Suppressor macrophage treated with lipopolysaccharide for 4 hours (primary cell): Measurements from ENCODE around the gene PLEKHG3.

Source experiments
- DNase-seq: peaks from one replicate; pipeline ENCODE4 v3.0.0-alpha.2; 2020

PLEKHG3 gene

DNA sequence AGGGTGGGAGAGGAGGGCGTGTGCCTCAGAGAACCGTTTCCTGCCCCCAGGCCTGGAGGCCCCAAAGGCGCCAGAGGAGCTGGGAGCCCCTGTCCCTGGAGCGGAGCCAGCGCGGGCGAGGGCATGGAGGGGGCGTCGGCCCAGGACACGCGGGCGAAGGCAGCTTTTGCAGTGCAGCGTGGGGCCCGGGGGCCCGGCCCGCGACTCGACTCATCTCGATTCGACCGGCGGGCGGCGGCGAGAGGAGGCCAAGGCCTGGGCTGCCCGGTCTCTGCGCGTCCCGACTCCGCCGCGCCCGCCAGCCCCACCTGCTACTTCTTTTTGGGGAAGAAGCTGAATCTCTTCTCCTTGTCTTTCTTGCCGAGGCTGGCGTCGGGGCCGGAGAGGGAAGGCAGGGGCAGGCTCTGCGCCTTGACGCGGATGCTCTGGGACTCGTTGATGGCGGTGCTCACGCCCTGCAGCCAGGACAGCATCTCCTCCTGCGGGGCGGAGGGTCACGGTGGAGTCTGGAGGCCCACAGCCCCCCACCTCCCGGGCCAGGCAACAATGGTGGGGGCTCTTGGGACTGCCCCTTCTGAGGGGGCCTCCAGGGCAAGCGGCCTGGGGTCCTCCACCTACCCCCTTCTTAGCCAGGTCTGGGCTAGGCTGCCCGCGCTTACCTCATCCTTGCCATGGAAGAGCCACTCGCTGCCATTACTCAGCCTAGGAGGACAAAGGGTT, 44.9 kb downstream of the PLEKHG3 start:
- DNase-seq: no peak

DNA sequence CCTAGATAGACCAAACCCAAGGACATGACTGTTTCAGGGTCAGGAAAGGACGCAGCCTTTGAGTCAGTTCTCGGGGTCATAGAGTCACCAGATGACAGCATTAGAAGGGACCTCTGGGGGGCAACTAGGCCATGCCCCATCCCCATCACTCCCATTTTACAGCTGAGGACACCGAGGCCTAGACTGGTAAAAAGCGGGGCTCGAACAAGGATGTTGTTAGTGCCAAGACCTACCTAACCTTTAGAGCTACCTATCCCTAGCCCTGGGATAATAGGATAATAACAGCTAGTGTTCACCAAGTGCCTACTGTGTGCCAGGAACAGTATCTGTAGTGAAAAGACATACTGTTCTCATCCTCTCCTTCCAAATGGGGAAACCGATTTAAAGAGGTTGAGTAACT, 48.7 kb downstream of the PLEKHG3 start:
- no peak for DNase-seq

DNA sequence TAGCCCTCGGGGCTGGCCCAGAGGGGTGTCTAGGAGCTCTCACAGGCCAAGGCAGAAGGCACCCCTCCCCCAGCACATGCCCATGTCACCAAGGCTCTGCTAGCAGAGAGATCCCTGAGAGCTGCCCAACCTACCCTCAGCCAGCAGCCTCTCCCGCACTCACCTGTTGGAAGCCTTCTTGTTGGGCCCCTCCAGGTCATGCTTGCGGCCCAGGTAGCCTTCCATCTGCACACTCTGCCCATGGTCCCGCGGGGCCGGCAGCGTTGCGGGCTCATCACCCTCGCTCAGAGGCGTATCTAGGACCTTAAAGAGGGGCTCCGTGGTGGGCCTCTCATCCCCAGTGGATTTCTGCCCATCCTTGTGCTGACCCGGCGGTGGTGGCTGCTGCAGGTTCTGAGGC, 49.1 kb downstream of the PLEKHG3 start:
- DNase-seq: no peak

DNA sequence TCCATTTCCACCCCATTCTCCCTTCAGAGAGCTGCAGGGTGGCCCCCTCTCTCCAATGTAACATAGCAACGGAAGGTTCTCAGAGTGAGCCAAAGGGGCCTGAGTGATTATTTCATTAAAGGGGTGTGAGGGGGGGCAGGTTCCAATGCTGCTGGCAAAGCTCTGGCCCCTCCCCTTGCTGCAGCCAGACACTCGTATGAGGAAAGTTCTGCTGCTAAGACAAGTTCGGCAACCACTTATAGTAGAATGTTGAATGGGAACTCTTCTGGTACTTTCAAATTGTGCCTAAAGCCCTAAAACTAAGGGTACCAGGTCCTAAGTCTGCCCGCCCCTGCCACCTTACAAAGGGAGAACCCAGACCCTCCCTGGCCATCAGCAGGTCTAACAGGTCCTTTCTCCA, 49.8 kb downstream of the PLEKHG3 start:
- no peak for DNase-seq

DNA sequence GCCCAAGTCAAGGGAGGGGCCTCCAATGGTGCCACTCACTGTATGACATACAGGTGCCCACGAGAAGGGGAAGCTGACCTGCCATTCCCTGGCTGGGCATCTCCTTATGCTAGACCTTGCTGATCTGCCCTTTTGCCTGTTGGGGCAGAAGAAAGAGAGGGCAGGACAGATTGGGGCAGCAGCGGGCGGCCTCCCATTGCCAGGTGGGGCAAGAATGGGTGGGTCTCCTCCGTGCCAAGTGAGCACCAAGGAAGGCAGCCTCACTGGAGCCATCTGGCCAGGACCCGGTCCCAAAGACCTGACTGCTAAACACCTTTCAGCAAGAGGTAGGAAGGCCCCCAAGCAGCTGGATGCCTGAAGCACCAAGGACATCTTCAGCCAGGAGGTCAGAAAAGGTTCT, 50.5 kb downstream of the PLEKHG3 start:
- no peak for DNase-seq

DNA sequence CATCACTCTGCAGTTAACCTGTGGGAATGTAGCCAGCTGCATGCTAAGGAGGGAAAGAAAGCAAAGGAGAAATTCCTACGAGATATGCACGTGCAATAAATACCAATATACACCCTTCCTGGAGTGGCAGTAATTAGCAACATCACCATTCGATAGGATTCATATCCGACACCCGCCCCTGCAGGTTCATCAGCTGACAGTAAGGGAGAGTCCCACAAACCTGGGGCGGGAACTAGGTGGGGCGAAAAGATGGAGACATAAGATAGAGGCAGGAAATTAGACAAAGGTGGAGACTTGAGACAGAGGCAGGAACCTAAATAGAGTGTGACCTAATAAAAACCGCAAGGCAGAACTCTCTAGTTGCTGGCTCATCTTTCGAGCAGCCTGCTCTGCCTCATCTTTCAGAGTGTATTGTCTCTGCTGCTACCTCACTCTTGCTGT, 51.6 kb downstream of the PLEKHG3 start:
- DNase-seq: no peak

DNA sequence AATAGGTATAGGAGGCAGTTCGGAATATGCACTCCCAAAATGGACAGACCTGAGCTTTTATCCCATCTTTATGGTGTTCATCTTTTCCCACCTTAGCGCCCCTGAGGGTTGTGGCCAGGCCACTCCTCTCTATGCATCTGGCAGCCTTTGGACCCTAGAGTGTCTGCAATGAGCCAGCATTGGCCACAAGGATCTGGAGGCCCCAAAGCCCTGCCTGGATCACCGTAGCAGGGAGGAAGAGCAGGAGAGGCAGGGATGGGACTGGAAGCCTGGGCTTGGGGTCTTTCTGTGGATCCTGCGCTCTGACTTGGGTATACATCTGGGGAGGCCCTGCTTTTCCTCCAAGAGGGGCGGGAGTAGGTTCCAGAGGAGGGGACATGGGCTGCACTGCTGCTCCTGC, 52.5 kb downstream of the PLEKHG3 start:
- DNase-seq: no peak

DNA sequence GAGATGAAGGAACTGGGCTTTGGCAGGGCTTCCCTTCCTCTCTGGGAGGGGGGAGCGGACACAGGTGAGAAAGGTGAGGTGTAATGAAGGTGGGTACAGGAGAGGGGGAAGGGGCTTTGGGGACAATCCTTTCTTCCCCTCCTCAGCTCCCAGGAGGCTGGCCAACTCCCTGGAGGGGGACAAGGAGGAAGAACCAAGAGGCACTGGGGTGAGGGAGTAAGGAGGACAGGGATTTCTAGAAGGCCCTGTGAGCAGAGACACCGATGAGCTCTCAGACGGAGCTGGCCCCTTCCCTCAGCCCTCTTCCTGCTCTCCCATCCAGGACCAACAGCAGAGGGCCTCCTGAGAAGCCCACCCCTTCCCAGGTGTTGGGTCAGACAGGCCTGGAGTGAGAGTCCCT, 53.4 kb downstream of the PLEKHG3 start:
- no peak for DNase-seq

DNA sequence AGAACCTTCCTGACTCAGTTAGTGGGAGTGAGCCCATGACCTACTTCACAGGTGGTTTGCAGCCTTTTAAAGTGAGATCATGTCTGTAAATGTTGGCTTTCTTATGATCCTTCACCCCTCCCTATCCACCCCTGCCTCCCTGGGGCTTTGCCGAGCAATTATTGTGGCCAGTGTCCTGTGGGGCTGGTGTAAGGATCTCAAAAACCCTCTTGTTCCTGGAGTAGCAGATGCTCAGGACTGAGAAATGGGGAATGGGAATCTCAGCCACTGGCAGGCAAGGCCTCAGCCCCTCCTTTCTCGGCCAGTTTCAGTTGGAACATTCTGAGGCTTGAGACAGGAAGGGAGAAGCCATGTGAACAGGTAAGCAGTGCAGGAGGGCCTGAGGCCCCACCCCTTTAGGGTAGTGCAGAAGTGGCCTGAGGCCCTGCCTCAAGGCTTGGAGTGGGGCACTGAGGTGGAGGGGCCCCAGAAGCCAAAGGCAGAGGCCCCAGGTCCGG, 53.8 kb downstream of the PLEKHG3 start:
- DNase-seq: no peak

DNA sequence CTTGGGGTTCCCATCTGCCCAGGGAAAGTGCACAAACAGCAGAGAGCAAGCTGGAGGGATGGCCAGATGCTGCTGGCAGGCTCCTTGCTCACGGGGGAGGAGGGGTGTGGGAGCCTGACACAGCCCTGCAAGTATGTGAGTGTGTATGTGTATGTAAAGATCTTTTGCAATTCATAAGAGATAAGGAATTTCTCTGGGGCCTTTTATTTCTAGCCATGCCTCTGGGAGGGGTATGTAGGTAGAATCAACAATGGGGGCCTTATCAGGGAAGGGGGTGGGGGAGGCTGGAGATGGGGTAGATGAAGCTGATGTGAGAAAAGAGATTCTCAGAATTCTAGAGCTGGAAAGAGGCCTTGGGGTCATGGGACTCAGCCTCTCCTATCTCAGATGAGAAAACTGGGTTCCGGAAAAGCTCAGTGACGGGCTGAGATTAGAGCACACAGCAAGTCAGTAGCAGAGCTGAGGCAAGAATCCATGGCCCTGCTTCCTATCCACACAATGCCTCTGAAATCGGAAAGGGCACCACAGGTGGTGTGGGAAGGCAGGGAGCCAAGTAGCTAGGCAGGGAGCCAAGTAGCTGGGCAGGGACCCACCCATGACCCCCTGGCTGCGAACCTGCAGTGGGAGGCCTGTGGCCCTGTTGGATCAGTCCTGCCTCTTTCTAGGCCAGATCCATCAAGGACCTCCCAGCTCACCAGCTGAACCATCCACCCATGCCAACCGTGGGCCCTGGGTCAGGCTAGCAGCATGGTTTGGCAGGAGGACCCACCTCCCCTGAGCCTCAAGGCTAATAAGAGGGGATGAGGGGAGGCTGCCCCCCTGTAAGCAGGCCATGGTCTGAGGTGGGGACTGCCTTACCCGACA, 54.7 kb downstream of the PLEKHG3 start:
- DNase-seq: no peak

DNA sequence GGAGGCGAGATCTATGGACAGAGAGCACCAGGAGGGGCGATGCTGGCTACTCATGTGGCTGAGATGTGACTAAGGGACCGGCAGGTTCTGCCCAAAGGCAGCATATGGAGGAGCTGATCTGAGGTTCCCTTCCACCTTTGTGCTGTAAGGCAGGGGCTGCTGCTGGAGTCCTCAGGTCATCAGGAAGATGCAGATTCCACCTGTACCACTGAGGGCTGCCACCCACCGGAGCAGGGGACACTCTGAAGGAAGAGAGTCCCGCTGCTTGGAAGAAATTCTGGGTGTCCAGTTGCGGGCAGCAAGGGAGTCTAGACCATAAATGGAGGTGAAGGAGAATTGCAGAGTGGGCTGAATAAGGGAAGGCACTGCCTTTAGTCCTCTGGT, 55.3 kb downstream of the PLEKHG3 start:
- no peak for DNase-seq

DNA sequence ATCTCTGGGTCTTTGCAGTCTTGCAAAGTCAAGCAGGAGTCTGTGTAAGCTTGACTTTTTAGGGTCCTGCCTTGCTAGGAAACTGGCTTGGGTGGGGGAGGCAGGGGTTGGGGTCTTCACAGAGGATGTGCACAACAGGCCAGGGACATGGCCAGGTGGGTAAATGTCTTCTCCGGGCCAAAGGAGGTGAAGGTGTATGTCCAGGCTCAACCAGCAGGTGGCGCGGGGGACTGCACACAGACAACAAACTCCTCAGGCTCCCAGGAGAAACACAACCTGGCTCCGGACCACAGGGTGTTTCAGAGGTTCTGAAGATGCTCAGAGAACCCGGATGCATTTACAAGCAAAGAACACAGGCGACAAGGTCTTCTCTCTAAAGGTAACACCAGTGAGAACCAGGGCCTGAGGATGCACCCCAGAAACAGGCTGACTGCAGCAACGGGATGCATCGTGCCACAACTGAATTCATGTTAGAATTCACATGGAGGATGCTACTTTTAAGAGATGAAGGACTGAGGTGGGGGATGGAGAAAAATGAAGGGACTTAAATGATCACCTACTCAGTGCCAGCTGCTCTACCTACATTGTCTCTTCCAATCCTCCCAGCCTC, 56.0 kb downstream of the PLEKHG3 start:
- DNase-seq: peak; percentile 58

DNA sequence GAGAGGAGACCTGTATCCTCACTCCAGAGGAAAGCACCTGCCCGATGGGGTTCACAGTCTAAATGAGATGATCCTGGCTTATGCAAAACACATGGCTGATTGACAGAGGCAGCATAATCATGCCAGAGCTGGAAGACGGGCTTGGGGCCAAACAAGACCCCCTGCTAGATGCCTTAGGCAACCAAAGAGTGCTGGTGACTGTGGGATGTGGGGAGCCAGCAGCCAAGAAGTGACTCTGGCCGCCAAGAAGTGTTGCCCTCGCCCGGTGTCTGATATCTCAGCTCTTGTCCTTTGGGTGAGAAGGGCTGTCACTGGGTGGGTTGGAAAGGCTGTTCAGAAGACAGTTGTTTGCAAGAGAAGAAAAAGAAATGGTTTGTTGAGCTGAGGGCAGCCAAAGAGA, 56.7 kb downstream of the PLEKHG3 start:
- no peak for DNase-seq

DNA sequence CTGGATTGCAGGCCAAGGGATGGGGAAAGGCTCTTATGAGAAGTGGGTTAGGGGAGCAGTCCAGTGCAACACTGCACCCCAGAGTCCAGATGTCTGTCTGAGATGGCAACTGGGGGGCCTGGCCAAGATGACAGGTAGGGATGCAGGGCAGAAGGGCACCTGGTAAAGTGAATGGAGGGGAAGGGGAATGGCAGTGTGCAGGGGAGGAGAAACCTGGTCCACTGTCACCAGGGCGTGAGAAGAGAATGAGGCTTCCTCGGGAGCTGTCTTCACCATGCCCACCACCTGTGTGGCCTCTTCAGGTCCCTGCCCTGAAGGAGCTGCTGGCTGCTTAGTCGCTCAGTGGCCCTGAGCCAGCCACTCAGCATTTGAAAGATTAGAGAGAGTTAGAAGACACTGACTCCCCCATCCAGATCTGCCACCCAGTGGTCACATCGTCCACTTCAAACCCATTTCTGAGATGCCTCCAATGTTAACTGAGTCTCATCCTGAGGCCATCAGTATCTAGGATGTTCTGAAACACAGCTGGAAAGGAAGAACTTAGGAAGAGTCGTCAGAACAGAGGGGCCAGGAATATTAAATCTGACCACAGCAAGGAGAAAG, 57.3 kb downstream of the PLEKHG3 start:
- DNase-seq: no peak

DNA sequence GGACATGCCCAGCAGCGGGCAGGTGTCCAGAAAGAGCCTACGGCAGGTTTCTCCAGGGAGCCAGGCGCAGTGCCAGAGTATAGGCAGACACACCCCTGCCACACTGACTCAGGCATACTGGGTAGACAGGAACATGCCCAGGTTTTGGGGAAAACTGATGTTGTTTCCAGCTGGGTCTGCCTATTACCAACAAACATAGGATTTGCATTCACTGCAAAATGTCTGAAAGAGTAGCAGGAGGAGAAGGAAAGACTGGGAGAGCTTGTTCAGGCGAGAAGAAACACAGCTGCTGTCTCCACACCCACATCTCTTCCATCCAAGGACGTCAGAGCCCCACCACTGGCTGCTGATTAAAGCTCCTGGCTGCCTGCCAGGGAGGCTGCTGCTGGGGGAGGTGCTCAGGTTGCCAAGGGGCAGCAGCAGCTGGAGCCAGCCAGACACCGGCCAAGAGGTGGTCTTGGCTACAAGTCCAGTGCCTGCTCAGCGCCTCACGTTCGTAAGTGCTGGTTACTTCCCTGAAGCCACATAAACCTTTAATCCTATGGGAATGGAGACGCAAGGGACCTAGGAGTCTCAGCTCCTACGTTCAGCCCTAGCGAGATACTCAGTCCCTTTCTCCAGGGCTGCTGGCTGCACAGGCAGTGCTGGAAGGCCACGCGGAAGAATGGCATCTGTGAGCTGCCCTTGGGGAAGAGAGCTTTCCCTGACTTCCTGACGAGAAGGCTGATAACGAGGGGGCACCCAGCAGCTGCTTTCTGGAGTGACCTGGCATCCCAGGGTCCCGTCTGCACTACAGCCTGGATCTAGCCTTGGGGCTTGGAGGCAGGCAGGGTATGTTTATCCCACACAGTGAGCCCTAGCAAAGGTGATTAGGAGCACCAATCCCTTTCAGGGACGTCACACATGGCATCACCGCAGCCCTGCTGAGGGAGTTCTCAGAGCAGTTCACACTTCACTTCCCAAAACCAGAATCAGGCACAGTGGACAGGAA, 58.1 kb downstream of the PLEKHG3 start:
- DNase-seq: peak; percentile 36

DNA sequence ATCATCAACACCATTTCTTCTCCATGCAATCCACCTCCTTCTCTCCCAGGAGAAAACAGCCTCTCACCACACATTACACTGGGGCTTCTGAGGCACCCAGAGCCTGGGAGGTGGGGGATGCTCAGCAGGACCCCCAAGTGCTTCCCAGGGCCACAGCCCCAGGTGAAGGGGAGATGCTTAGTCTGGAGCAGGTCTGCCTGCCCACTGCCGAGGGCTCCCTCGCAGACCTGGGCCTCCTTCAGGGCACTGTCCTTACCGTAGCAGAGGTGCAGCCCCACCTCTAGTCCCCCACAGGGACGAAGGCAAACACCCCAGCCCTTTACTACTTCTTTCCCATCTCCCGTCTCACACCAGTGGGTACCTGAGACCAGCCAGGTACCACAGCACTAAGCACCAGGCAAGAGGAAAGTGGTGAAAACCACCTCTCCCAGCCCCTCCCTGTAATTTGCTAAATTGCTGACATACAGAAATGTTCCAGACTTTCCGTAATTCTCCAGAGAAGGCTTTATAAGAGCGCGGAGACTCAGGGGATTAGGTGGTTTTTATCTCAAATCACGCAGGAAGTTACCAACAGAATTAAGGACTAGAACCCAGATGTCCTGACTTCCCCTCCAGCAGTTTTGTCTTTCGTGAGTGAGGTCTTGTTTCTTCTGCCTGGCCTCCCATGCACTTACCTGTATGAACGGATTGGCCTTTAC, 59.0 kb downstream of the PLEKHG3 start:
- DNase-seq: no peak

DNA sequence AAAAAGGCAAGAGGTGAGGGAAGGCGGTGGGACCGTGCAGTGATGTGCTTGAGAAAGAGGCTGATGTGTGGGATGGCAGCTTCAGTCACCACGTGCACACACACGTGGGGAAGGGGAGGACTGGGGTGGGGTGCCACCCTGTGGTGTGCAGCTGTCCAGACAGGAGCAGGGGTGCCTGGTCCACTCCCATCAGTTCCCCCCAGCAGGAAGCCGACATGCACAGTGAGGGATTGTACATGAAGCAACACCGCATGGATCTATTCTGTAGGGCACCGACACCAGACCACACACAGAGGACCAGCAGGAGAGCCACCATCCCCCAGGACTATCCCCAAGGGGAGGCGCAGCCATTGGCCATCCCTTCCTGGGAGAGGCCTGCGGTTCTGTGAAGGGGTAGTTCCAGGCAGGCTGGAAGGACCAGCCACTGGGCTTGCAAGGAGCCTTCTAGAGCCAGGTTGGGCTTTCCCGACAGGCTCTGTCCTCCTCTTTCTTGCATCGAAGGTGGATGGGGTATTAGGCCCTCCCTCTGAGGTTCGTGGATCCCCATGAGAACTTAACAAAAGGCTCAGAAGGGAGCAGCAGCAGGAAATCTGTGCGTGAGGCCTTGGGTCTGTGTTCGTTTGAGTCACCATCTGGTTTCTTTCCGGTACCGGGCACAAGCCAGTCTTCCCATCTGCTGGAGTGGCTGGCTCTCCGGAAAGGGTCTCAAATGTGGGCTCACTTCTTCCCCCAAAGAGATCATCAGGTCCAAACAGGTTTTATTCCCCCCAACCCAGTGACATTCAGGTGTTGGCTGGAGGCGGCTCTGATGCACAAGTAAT, 59.8 kb downstream of the PLEKHG3 start:
- DNase-seq: peak; percentile 13

DNA sequence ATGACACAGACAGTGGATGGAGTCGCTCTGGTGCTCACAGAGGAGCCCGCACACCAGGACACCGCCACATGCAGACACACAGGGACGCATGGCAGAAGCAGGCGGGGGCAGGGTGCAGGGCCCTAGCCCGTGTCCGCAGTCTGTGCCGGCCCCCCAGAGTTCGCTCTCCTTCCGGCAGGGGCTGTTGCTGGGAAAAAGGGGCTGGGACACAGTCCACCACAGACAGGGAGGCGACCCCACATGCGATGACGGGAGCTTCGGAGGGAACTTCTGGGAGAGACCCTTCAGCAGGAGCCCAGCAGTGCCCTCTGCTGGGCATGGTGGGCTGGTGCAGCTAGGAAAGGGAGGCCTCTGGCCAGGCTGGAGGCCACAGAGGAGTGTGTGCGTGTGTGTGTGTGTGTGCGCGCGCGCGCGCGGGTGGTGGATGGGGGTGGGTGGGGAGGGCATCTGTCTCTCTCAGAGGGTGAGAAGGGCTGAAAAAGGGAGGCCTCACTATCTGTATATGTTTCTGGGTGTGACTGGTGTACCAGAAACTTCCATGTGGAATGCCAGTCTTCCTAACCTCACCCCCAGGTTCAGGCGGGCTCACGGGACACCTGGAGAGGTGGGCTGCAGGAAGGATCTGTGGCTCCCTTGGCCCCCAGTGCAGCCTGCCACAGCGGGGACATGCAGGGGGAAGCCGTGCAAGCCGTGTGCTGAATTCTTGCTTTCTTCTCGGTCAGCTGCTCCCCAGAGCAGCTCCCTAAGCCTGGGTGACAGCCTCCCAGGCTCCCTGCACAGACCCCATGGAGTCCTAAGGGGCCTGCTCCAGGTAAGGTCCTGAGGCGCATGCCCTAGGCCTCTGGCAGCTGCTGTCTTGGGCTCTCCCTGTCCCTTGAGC, 60.7 kb downstream of the PLEKHG3 start:
- DNase-seq: peak; percentile 77

DNA sequence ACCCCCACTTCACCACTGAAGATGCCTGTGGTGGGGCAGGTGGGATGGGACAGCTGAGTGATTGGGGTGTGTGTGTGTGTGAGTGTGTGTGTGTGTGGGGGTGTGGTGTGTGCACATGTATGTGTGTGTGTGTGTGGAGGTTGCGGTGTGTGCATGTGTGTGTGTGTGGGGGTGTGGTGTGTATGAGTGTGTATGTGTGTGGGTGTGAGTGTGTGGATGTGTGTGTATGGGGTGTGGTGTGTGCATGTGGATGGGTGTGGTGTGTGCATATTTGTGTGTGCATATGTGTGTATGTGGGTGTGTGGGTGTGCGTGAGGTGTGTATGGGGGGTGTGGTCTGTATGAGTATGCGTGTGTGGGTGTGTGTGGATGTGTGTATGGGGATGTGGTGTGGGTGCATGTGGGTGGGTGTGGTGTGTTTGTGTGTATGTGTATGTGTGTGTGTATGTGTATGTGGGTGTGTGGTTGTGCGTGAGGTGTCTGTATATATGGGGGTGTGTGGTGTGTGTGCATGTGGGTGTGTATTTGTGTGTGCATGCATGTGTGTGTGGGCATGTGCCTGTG, 61.6 kb downstream of the PLEKHG3 start:
- DNase-seq: no peak
